T follicular helper cell (primary cell): ENCODE measurements around the gene CRPPA.
A peak's percentile ranks its signal among the peaks of the same experiment; 100 is the strongest.
"Not testable (repeated sequence)": the region's sequence is repeated elsewhere in the genome, so short reads cannot be mapped to it uniquely, and the experiment has no call there.

Experiments
- DNase-seq: peaks from one replicate; pipeline ENCODE4 v3.0.0-alpha.2; 2020; ENCODE audit warnings: low read depth
- total RNA-seq, 2 experiments: gene quantifications; one replicate each; lab custom pipeline; 2026; lab: John Stamatoyannopoulos, UW

The CRPPA gene
- total RNA-seq = 0.60 to 1.9 reads per million in 2 experiments

- peak; percentile 20 for DNase-seq
These were observed at the start of gene CRPPA for GRCh38 chr7:16421333-16422102. Gene CRPPA (minus strand): TSS chr7:16421538. CDS start chr7:16421322, 216 bp downstream.

GRCh38 chr7:16465469-16466361 lies 44.4 kb upstream of the CRPPA start, which contains the start of gene SOSTDC1:
Gene SOSTDC1 (minus strand): TSS chr7:16465738. CDS start chr7:16465668, 70 bp downstream.
- DNase-seq = no peak

- no peak for DNase-seq
These were observed 42.8 kb upstream of the CRPPA start for GRCh38 chr7:16463949-16464715.

GRCh38 chr7:16463520-16463919 lies 42.2 kb upstream of the CRPPA start:
- DNase-seq = no peak

- DNase-seq = no peak
These were observed 41.1 kb upstream of the CRPPA start for GRCh38 chr7:16462431-16462889.

GRCh38 chr7:16460789-16461493 lies 39.6 kb upstream of the CRPPA start:
- no peak for DNase-seq

GRCh38 chr7:16456303-16456702 lies 35.0 kb upstream of the CRPPA start:
- not testable (repeated sequence) for DNase-seq

- no peak for DNase-seq
These were observed 34.3 kb upstream of the CRPPA start for GRCh38 chr7:16455591-16455990.

- no peak for DNase-seq
These were observed 29.0 kb upstream of the CRPPA start for GRCh38 chr7:16450366-16450765.

GRCh38 chr7:16447876-16448275 lies 26.5 kb upstream of the CRPPA start:
- DNase-seq = no peak

- no peak for DNase-seq
These were observed 25.2 kb upstream of the CRPPA start for GRCh38 chr7:16446508-16446907.

GRCh38 chr7:16443871-16444270 lies 22.5 kb upstream of the CRPPA start:
- not testable (repeated sequence) for DNase-seq

GRCh38 chr7:16438988-16439387 lies 17.6 kb upstream of the CRPPA start:
- DNase-seq = no peak

- DNase-seq = no peak
These were observed 15.0 kb upstream of the CRPPA start for GRCh38 chr7:16436306-16436705.

- DNase-seq = no peak
These were observed 12.3 kb upstream of the CRPPA start for GRCh38 chr7:16433568-16434122.

- DNase-seq = no peak
These were observed 11.0 kb upstream of the CRPPA start for GRCh38 chr7:16432425-16432731.

- DNase-seq = no peak
These were observed 10.5 kb upstream of the CRPPA start for GRCh38 chr7:16431646-16432424.

GRCh38 chr7:16430133-16430532 lies 8.8 kb upstream of the CRPPA start:
- DNase-seq = no peak

GRCh38 chr7:16428672-16429071 lies 7.3 kb upstream of the CRPPA start:
- DNase-seq = no peak

- DNase-seq = no peak
These were observed 6.8 kb upstream of the CRPPA start for GRCh38 chr7:16428182-16428581.
